GM18511 (cell line): ENCODE data around the gene FFAR1.
"Not testable (repeated sequence)": the region's sequence is repeated elsewhere in the genome, so short reads cannot be mapped to it uniquely, and the experiment has no call there.

ENCODE experiments used
- ATAC-seq: cut with Tn5 transposase; IDR thresholded peaks from one replicate; pipeline ENCODE4 v1.9.1; 2021; ENCODE audit warnings: mild to moderate bottlenecking, moderate library complexity; ENCODE audit not compliant: unreplicated experiment

The FFAR1 gene

DNA sequence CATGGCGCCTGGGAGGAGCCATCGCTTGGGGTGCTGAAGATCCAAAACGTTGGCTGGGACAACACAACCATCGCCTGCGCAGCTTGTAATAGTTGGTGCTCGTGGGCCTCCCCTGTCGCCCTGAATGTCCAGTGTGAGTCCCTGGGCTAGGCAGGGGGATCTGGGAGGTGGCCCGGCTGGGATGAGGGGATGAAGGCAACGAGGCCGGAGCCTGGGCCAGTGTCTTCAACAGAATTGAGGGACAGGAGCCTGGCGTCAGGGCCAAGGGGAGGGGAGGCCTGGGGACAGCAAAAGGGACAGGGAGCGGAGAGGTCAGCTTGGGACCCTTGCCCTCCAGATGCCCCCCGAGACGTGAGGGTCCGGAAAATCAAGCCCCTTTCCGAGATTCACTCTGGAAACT, 6.7 kb upstream of the FFAR1 start:
- no peak for ATAC-seq

DNA sequence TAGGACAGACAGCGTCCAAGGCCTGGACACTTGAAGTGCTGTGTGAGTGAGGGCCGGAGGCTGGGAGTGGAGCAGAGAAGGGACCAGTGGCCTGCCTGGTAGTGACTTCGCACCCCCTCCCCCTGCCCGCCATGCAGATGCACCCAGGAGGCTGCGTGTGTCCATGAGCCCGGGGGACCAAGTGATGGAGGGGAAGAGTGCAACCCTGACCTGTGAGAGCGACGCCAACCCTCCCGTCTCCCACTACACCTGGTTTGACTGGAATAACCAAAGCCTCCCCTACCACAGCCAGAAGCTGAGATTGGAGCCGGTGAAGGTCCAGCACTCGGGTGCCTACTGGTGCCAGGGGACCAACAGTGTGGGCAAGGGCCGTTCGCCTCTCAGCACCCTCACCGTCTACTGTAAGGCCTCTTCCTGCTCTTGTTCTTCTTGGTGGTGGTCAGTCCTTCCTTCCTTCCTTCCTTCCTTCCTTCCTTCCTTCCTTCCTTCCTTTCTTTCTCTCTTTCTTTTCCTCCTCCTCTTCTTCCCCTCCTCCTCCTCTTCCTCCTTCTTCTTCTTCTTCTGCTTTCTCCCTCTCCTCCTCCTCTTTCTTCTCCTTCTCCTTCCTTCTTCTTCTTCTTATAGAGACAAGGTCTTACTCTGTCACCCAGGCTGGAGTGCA, 6.0 kb upstream of the FFAR1 start:
- no peak for ATAC-seq

DNA sequence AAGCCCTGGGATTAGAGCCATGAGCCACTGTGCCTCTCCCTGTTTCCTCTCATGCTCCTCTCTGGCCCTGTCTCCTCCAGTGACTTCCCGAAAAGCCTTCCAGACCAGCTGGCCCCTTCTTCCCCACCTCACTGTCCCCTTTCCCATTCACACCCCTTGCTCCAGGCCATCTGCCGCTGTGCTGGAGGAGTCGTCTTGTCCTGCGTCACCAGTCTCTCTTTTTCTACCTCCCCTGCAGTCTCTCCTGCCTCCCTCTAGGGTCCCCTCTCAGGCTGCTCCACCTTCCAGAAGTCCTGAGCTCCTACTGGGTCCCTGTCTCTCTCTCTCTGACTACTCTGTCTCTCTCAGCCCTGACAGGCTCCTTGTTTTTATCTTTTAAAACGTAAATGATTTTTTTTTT, 5.3 kb upstream of the FFAR1 start:
- ATAC-seq: no peak

DNA sequence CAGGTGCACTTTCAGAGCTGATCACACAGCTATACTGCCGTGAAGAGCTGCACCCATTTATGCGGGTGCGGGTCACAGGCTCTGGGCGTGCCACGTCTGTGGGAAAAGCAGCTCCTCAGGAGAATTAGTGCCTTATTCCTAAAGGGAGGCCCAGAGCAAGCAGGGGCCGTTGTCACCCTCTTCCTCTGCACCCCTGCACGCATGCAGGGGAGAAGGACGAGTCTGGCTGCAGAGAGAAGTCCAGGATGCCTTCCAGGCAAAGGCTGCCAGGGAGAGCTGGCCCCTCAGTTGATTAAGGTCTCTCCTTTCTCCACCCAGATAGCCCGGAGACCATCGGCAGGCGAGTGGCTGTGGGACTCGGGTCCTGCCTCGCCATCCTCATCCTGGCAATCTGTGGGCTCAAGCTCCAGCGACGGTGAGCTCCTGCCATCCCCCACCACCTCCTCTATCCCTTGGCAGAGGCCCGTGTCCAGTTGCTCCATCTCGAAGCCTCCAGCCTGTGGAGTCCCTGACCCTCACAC, 3.1 kb upstream of the FFAR1 start:
- ATAC-seq: no peak

DNA sequence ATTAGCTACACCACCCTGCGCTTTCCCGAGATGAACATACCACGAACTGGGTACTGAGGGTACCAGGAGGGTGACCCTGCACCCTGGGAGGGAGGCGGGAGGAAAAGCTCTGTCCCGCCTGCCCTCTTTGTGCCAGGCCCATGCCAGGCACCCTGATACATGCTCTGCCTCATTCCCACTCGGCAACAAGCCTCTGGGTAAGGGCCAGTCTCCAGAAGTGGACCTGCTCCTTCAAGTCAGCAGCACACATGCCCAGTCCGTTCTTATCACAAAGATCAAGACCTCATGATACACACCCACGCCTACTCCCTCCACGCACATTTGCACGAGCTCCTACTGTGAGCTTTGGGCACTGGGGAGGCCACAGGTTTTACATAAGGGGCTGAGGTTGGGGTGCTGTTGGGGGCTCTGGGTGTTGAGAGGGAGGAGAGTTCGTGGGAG, 2.0 kb upstream of the FFAR1 start:
- no peak for ATAC-seq

DNA sequence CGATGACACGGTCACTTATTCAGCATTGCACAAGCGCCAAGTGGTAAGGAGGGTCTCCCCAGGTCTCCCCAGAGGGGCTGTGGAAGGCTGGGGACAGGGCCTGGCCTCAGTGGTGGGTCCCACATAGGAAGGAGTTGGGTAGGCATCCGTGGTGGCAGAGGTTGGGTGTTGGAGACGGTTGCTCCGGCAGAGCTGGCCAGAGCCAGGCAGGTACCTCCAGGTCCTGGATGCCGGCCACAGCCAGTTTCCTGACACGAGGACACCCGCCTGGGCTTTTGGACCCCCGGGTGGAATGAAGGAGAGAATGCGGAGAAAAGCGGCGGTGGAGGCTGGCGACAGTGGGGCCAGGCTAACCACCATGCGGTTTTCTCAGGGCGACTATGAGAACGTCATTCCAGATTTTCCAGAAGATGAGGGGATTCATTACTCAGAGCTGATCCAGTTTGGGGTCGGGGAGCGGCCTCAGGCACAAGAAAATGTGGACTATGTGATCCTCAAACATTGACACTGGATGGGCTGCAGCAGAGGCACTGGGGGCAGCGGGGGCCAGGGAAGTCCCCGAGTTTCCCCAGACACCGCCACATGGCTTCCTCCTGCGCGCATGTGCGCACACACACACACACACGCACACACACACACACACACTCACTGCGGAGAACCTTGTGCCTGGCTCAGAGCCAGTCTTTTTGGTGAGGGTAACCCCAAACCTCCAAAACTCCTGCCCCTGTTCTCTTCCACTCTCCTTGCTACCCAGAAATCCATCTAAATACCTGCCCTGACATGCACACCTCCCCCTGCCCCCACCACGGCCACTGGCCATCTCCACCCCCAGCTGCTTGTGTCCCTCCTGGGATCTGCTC, 1.3 kb upstream of the FFAR1 start:
- ATAC-seq: peak; percentile 43

DNA sequence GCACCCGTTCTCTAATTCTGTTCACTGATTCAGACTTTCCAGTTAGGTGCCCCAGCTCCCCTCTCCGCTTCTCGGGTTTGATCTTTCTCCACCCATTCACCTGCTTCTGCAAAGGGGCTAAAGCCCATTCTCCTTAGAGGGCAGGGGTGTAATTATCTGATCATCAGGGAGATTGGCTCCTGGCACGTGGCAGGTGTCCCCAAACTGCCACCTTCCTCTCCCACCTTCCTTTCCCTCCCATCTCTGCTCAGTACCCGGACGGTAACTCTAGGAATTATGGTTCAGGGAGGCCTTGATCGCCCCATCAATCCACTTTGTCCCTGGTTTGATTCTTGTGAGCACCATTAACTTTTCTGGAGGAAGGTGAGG, 212 bp downstream of the FFAR1 start:
- no peak for ATAC-seq

DNA sequence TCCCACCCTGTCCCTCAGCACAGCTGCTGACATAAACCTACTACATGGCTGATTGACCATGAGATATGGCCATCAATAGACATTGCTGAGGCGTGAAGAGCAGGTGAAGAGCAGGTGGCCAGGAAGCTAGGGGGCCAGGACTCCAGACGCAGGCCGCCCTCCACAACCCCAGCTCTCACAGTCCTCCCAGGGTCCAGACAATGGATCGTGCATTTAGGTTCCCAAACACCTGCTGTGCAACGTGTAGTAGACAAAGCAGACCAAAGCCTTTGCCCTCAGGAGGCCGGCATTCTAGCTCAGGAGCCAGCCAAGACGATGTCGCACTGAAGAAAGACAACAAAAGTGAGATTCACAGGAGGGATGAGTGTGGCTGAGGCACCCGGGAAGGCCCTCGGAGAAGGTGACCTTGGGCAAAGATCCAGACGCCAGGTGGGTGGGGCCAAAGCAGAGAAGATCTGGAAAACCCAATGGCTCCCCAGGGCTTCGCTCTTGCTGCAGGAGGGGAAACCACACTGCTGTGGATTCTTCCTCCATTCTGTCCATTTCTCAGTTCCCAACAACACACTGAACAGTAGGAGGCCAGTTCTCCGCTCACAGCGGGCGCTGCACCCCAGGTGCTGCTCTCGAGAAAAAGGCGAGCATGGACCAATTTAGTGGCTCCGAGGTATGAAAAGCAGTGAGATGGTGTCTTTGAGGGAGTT, 1.4 kb downstream of the FFAR1 start:
- ATAC-seq: no peak

DNA sequence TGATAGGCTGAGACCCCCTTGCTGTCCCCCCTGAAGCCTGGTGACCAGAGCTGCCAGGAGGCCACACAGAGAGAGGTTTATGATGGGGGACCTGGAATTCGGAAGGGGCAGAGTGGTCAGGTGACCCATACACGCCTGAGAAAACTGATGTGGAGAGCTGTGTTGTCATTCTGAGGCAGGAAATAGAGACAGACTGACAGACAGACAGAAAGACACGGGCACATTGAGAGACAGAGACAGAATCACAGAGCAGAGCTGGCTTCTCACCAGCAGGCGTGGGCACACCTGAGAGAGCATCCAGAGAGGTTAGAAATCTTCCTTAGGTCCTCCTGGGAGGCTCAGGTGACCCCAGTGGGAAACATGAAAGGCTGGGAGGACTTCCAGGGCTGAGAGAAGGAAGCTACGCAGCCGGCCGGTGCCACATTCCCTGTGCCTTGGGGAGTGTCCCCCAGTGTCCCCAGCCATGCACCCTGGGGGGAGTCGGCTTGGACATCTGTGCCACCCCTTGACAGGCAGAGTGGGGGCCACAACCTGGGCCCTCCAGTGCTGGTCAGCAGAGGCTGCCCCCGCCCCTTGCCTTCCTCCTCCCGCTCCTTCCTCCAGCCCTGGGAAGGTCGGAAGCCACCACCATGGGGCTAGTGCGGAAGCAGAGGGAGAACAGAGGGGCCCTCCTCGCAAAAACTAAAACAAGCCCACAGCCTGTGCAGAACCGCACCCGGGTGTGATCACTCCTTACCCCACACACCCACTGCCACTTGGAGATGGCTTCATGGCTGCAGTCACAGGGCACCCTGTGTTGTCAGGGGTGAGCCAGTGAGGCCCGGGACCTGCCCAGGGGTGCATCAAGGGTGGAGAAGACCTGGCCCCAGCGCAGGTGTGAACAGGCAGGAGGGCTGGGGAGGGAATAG, 2.2 kb downstream of the FFAR1 start:
- no peak for ATAC-seq

DNA sequence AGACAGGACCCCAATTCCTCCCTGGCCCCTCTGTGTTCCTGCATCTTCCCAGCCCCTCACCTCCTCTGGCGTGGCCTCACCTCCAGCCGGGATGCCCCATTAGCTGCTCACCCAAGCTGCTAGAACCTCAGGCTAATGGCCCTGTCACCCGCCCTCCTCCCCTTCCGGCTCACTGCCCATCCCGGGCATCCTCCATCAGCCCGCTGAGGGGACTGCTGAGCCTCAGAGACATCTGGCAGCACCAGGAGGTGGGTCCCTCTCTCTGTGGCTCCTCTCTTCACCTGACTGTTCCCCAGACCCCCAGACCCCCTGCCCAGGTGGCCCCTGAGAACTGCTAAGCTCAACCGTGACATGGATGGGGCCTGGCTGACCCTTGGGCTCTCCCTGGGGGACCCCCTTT, 2.9 kb downstream of the FFAR1 start:
- ATAC-seq: no peak

DNA sequence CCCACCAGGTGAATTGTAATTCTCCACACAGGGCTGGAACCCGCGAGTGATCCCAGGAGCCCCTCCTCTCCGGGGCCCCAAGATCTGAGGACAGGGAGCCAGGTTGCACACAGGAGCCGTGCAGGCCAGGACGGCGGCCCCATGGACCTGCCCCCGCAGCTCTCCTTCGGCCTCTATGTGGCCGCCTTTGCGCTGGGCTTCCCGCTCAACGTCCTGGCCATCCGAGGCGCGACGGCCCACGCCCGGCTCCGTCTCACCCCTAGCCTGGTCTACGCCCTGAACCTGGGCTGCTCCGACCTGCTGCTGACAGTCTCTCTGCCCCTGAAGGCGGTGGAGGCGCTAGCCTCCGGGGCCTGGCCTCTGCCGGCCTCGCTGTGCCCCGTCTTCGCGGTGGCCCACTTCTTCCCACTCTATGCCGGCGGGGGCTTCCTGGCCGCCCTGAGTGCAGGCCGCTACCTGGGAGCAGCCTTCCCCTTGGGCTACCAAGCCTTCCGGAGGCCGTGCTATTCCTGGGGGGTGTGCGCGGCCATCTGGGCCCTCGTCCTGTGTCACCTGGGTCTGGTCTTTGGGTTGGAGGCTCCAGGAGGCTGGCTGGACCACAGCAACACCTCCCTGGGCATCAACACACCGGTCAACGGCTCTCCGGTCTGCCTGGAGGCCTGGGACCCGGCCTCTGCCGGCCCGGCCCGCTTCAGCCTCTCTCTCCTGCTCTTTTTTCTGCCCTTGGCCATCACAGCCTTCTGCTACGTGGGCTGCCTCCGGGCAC, 3.9 kb downstream of the FFAR1 start:
- no peak for ATAC-seq

DNA sequence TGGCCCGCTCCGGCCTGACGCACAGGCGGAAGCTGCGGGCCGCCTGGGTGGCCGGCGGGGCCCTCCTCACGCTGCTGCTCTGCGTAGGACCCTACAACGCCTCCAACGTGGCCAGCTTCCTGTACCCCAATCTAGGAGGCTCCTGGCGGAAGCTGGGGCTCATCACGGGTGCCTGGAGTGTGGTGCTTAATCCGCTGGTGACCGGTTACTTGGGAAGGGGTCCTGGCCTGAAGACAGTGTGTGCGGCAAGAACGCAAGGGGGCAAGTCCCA, 4.4 kb downstream of the FFAR1 start:
- no peak for ATAC-seq

DNA sequence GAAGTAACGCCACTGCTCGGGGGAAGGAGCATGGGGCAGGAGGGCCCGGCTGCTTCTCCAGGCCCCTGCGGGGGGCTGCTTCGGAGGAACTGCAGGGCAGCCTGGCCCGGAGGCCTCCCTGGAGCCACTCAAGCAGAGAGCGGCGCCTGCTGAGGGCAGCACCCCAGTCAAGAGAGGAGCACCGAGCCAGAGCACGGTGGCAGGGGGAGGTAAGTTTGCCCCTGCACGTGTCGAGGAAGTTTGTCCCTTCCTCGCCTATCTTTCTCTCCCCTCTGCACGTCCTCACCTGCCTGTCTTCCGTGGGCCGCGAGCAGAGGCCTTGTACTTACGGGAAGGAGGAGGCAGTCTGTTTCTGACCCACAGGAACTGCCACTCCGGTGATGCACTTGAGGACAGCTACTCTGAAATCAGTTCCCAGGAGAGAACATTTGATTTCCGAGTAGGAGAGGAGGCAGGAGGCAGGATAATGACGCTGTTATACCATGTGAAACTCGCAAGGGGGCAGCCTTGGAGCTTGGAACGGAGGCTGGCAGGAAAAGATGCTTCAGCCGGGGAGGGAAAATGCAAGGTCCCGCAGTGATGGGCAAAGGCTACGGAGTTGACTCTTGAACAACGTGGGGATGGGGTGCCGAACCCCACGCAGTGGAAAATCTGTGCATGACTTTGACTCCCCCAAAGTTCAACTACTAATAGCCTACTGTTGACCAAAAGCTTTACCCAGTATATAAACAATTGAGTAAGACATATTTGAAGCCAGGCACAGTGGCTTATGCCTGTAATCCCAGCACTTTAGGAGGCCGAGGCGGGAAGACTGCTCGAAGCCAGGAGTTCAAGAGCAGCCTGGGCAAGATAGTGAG, 5.0 kb downstream of the FFAR1 start:
- ATAC-seq: no peak

DNA sequence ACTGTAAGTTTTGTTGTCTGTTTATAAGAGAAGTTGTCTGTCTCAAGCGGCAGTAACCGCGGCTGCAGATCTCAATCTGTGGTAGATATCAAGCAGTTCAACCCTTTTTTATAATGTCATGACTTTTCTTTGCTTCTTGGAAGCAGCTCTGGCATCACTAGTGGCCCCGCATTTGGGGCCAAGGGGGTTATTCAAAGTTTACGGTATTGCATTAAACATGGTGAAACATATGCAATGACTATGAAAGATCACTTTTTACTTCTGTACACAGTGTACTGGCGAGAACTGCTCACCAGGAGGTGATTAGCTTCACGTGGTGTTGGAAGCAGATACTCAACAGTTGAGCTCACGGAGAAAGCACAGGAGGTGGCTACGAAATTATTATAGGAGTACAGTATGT, 5.9 kb downstream of the FFAR1 start:
- ATAC-seq: no peak

DNA sequence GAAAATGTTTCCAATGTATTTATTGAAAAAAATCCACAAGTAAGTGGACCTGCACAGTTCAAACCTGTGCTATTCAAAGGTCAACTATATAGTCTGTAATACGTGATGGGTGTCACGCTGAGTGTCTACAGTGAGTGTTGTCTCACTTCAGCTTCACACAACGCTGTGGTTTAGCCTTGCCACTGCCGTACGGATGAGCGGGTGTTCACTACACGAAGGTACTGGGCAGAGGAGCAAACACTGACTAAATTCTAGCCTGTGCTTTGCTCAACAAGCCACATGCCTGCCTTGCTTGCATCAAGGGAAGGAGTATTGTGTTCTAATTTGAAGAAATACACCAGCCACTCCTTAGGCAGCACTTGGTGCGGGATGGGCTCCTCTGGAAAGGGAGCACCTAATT, 7.2 kb downstream of the FFAR1 start:
- no peak for ATAC-seq

DNA sequence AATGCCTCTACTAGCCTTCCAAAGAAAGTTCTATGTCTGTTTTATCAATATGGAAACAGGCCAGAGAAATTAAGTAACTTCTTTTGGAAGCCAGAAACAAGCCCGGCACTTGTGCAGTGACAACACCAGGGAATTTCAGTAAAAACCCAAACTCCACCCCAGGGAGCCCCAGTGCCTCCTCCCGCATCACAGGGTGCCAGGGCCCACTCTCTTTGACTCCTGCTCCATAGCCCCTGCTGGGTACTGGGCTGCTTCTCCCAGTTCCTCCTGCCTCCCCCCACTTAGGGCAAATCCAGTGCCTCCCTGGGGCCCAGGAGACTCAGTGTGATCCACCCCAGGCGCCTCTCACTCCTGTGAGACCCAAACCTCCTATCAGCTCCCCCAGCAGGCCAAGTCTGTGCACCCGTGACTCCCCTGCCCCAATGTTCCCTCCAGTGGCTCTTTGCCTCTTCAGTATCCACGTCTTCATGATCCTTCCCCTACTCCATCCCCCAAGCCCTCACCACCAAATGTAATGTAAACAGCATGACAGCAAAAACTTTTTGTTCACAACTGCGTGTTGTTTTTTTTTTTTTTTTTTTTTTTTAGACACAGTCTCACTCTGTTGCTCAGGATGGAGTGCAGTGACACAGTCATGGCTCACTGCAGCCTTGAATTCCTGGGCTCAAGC, 8.2 kb downstream of the FFAR1 start:
- no peak for ATAC-seq

DNA sequence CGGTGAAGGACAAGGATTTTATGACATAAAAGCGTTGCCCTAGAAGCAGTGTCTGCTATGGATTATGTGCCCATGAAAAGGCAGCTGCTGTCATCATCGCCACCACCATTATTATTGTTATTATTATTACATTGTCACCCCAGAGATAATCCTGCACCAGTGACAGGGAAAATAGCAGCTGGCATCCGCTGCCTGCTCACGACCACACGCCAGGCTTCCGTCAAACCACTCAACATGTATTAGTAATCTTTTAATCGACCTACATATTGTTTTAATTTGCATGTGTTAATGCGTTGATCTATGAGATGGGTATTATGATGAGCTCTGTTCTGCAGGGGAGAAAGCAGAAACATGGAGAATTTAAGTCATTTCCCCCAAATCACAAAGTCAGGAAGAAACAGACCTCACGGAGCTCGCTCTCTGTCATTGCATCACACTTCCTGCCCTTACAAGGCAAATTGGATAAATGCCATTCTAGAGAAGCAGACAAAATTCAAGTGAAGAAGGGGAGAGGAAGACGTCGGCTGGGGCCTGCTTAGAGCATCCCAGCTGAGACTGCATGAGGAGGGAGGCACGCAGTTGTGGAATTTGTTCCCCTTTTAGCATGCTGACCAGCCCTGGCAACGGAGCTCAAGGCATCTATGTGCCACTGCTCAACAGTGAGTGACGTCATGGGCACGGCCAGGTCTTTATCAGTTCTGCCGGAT, 10.3 kb downstream of the FFAR1 start, which contains the start of gene FFAR3:
TSS of gene FFAR3 (plus strand) at position 594 of the 707 bp plus-strand sequence. CDS start 431 bp downstream, outside the sequence.
- no peak for ATAC-seq

DNA sequence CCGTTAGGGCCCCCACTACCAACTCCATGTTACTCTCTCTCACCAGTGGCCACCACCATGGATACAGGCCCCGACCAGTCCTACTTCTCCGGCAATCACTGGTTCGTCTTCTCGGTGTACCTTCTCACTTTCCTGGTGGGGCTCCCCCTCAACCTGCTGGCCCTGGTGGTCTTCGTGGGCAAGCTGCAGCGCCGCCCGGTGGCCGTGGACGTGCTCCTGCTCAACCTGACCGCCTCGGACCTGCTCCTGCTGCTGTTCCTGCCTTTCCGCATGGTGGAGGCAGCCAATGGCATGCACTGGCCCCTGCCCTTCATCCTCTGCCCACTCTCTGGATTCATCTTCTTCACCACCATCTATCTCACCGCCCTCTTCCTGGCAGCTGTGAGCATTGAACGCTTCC, 11.1 kb downstream of the FFAR1 start:
- not testable (repeated sequence) for ATAC-seq
